ENCODE measurements around the gene IRF6.

The IRF6 gene

GRCh38 chr1:209767706-209768105 lies 38.2 kb downstream of the IRF6 start:
- Histone ChIP-seq H3K4me1 (ENCODE audit: control insufficient read depth in 5 of 5, insufficient read depth in 5 of 5, low read length in 5 of 5) (peaks cover 9 to 37% (median 25%) of the 10 kb centered on the region in 5 donors), H3K9ac (ENCODE audit: low read length in 5 of 5) (no peak overlapping the region), H3K36me3 (ENCODE audit: control insufficient read depth in 5 of 5, insufficient read depth in 5 of 5, low read length in 5 of 5) (no peaks in the 10 kb centered on the region), H3K9me3 (ENCODE audit: control insufficient read depth in 5 of 5, low read length in 5 of 5) (no peaks in the 10 kb centered on the region), H3K27me3 (ENCODE audit: control insufficient read depth in 5 of 5, insufficient read depth in 4 of 5, low read length in 5 of 5) (no peaks in the 10 kb centered on the region), H3K4me3 (ENCODE audit: low read depth in 1 of 5, low read length in 5 of 5) (peak overlapping the region in 1 of 5 donors; percentile 31), H3K27ac (ENCODE audit: low read depth, low read length) (no peak overlapping the region)

GRCh38 chr1:209767096-209767495 lies 38.8 kb downstream of the IRF6 start:
- no peaks in the 10 kb centered on the region for H3K9me3 ChIP-seq (ENCODE audit: control insufficient read depth in 5 of 5, low read length in 5 of 5)
- H3K27ac ChIP-seq (ENCODE audit: low read depth, low read length), result no peak overlapping the region
- H3K36me3 ChIP-seq (ENCODE audit: control insufficient read depth in 5 of 5, insufficient read depth in 5 of 5, low read length in 5 of 5), result no peaks in the 10 kb centered on the region
- H3K4me3 ChIP-seq (ENCODE audit: low read depth in 1 of 5, low read length in 5 of 5), result no peak overlapping the region
- H3K27me3 ChIP-seq (ENCODE audit: control insufficient read depth in 5 of 5, insufficient read depth in 4 of 5, low read length in 5 of 5), result no peaks in the 10 kb centered on the region
- H3K4me1 ChIP-seq (ENCODE audit: control insufficient read depth in 5 of 5, insufficient read depth in 5 of 5, low read length in 5 of 5), result peaks cover 9 to 37% (median 25%) of the 10 kb centered on the region in 5 donors
- no peak overlapping the region for H3K9ac ChIP-seq (ENCODE audit: low read length in 5 of 5)

- H3K9ac ChIP-seq (ENCODE audit: low read length in 5 of 5), result no peak overlapping the region
- H3K27me3 ChIP-seq (ENCODE audit: control insufficient read depth in 5 of 5, insufficient read depth in 4 of 5, low read length in 5 of 5), result no peaks in the 10 kb centered on the region
- no peak overlapping the region for H3K4me3 ChIP-seq (ENCODE audit: low read depth in 1 of 5, low read length in 5 of 5)
- no peaks in the 10 kb centered on the region for H3K36me3 ChIP-seq (ENCODE audit: control insufficient read depth in 5 of 5, insufficient read depth in 5 of 5, low read length in 5 of 5)
- H3K4me1 ChIP-seq (ENCODE audit: control insufficient read depth in 5 of 5, insufficient read depth in 5 of 5, low read length in 5 of 5), result peaks cover 9 to 33% (median 25%) of the 10 kb centered on the region in 5 donors
- H3K9me3 ChIP-seq (ENCODE audit: control insufficient read depth in 5 of 5, low read length in 5 of 5), result no peaks in the 10 kb centered on the region
- H3K27ac ChIP-seq (ENCODE audit: low read depth, low read length), result no peak overlapping the region
These were observed 39.9 kb downstream of the IRF6 start for GRCh38 chr1:209766051-209766450.

GRCh38 chr1:209761011-209761635 lies 44.8 kb downstream of the IRF6 start:
- no peak overlapping the region for H3K4me3 ChIP-seq (ENCODE audit: low read depth in 1 of 5, low read length in 5 of 5)
- H3K9me3 ChIP-seq (ENCODE audit: control insufficient read depth in 5 of 5, low read length in 5 of 5), result no peaks in the 10 kb centered on the region
- H3K27me3 ChIP-seq (ENCODE audit: control insufficient read depth in 5 of 5, insufficient read depth in 4 of 5, low read length in 5 of 5), result no peaks in the 10 kb centered on the region
- peaks cover 0 to 11% (median 0%) of the 10 kb centered on the region in 5 donors for H3K4me1 ChIP-seq (ENCODE audit: control insufficient read depth in 5 of 5, insufficient read depth in 5 of 5, low read length in 5 of 5)
- H3K36me3 ChIP-seq (ENCODE audit: control insufficient read depth in 5 of 5, insufficient read depth in 5 of 5, low read length in 5 of 5), result no peaks in the 10 kb centered on the region
- no peak overlapping the region for H3K9ac ChIP-seq (ENCODE audit: low read length in 5 of 5)
- no peak overlapping the region for H3K27ac ChIP-seq (ENCODE audit: low read depth, low read length)

GRCh38 chr1:209759829-209760359 lies 46.0 kb downstream of the IRF6 start:
- Histone ChIP-seq H3K36me3 (ENCODE audit: control insufficient read depth in 5 of 5, insufficient read depth in 5 of 5, low read length in 5 of 5) (no peaks in the 10 kb centered on the region), H3K27ac (ENCODE audit: low read depth, low read length) (no peak overlapping the region), H3K4me3 (ENCODE audit: low read depth in 1 of 5, low read length in 5 of 5) (no peak overlapping the region), H3K9ac (ENCODE audit: low read length in 5 of 5) (no peak overlapping the region), H3K27me3 (ENCODE audit: control insufficient read depth in 5 of 5, insufficient read depth in 4 of 5, low read length in 5 of 5) (no peaks in the 10 kb centered on the region), H3K9me3 (ENCODE audit: control insufficient read depth in 5 of 5, low read length in 5 of 5) (no peaks in the 10 kb centered on the region), H3K4me1 (ENCODE audit: control insufficient read depth in 5 of 5, insufficient read depth in 5 of 5, low read length in 5 of 5) (peaks cover 0 to 18% (median 0%) of the 10 kb centered on the region in 5 donors)

- no peak overlapping the region for H3K4me3 ChIP-seq (ENCODE audit: low read depth in 1 of 5, low read length in 5 of 5)
- H3K9ac ChIP-seq (ENCODE audit: low read length in 5 of 5), result no peak overlapping the region
- H3K9me3 ChIP-seq (ENCODE audit: control insufficient read depth in 5 of 5, low read length in 5 of 5), result no peaks in the 10 kb centered on the region
- no peak overlapping the region for H3K27ac ChIP-seq (ENCODE audit: low read depth, low read length)
- no peaks in the 10 kb centered on the region for H3K36me3 ChIP-seq (ENCODE audit: control insufficient read depth in 5 of 5, insufficient read depth in 5 of 5, low read length in 5 of 5)
- no peaks in the 10 kb centered on the region for H3K27me3 ChIP-seq (ENCODE audit: control insufficient read depth in 5 of 5, insufficient read depth in 4 of 5, low read length in 5 of 5)
- H3K4me1 ChIP-seq (ENCODE audit: control insufficient read depth in 5 of 5, insufficient read depth in 5 of 5, low read length in 5 of 5), result peaks cover 0 to 18% (median 0%) of the 10 kb centered on the region in 5 donors
These were observed 47.5 kb downstream of the IRF6 start for GRCh38 chr1:209758400-209758799.

GRCh38 chr1:209756615-209757445 lies 49.1 kb downstream of the IRF6 start:
- Histone ChIP-seq H3K4me3 (ENCODE audit: low read depth in 1 of 5, low read length in 5 of 5) (peak overlapping the region in 3 of 5 donors; percentile 3 to 34 (median 24)), H3K9me3 (ENCODE audit: control insufficient read depth in 5 of 5, low read length in 5 of 5) (no peaks in the 10 kb centered on the region), H3K4me1 (ENCODE audit: control insufficient read depth in 5 of 5, insufficient read depth in 5 of 5, low read length in 5 of 5) (peaks cover 0 to 18% (median 0%) of the 10 kb centered on the region in 5 donors), H3K27ac (ENCODE audit: low read depth, low read length) (no peak overlapping the region), H3K27me3 (ENCODE audit: control insufficient read depth in 5 of 5, insufficient read depth in 4 of 5, low read length in 5 of 5) (no peaks in the 10 kb centered on the region), H3K9ac (ENCODE audit: low read length in 5 of 5) (peak overlapping the region in 1 of 5 donors; percentile 51), H3K36me3 (ENCODE audit: control insufficient read depth in 5 of 5, insufficient read depth in 5 of 5, low read length in 5 of 5) (no peaks in the 10 kb centered on the region)

- Histone ChIP-seq H3K9ac (ENCODE audit: low read length in 5 of 5) (peak within 1 kb of the TSS in 1 of 5 donors; percentile 51), H3K36me3 (ENCODE audit: control insufficient read depth in 5 of 5, insufficient read depth in 5 of 5, low read length in 5 of 5) (no peaks in the 10 kb centered on the region), H3K4me3 (ENCODE audit: low read depth in 1 of 5, low read length in 5 of 5) (peak within 1 kb of the TSS in 3 of 5 donors; percentile 3 to 34 (median 24)), H3K4me1 (ENCODE audit: control insufficient read depth in 5 of 5, insufficient read depth in 5 of 5, low read length in 5 of 5) (peaks cover 0 to 18% (median 0%) of the 10 kb centered on the region in 5 donors), H3K27ac (ENCODE audit: low read depth, low read length) (no peak within 1 kb of the TSS), H3K9me3 (ENCODE audit: control insufficient read depth in 5 of 5, low read length in 5 of 5) (no peaks in the 10 kb centered on the region), H3K27me3 (ENCODE audit: control insufficient read depth in 5 of 5, insufficient read depth in 4 of 5, low read length in 5 of 5) (no peaks in the 10 kb centered on the region)
These were observed 49.9 kb downstream of the IRF6 start, which contains the start of gene TRAF3IP3 for GRCh38 chr1:209755926-209756614. Gene TRAF3IP3 (plus strand): TSS chr1:209756053. CDS start chr1:209760040, 3,987 bp downstream.

GRCh38 chr1:209755256-209755655 lies 50.7 kb downstream of the IRF6 start:
- no peak overlapping the region for H3K27ac ChIP-seq (ENCODE audit: low read depth, low read length)
- no peak overlapping the region for H3K4me3 ChIP-seq (ENCODE audit: low read depth in 1 of 5, low read length in 5 of 5)
- H3K36me3 ChIP-seq (ENCODE audit: control insufficient read depth in 5 of 5, insufficient read depth in 5 of 5, low read length in 5 of 5), result no peaks in the 10 kb centered on the region

More at GRCh38 chr1:209755256-209755655, 50.7 kb downstream of the IRF6 start:
- Histone ChIP-seq H3K9me3 (ENCODE audit: control insufficient read depth in 5 of 5, low read length in 5 of 5) (no peaks in the 10 kb centered on the region), H3K27me3 (ENCODE audit: control insufficient read depth in 5 of 5, insufficient read depth in 4 of 5, low read length in 5 of 5) (no peaks in the 10 kb centered on the region), H3K9ac (ENCODE audit: low read length in 5 of 5) (no peak overlapping the region), H3K4me1 (ENCODE audit: control insufficient read depth in 5 of 5, insufficient read depth in 5 of 5, low read length in 5 of 5) (peaks cover 0 to 18% (median 0%) of the 10 kb centered on the region in 5 donors)

Measured in subcutaneous abdominal adipose tissue (tissue), 5 donors.